Myocyte (in vitro differentiated cells): ENCODE data around the gene ISM1. TPM values are rescaled to one million over a fixed set of nuclear protein-coding genes. Genes with fewer than 3 reads are reported as not detected.

Experiments used
- DNase-seq: peaks from one replicate; pipeline ENCODE4 v3.0.0-alpha.2; 2012; ENCODE audit warnings: low read depth
- total RNA-seq: library from RNA; depleted of rRNA; stranded (reverse); fragments of >200 nt; gene quantifications from 2 replicates; pipeline ENCODE4 v1.2.3, GENCODE V29; 2014

Gene ISM1
- total RNA-seq, 1 donor from 2014 or later = not detected

GRCh38 chr20:13340088-13340487 is 119.0 kb downstream of the ISM1 start:
- no peak for DNase-seq

DNA sequence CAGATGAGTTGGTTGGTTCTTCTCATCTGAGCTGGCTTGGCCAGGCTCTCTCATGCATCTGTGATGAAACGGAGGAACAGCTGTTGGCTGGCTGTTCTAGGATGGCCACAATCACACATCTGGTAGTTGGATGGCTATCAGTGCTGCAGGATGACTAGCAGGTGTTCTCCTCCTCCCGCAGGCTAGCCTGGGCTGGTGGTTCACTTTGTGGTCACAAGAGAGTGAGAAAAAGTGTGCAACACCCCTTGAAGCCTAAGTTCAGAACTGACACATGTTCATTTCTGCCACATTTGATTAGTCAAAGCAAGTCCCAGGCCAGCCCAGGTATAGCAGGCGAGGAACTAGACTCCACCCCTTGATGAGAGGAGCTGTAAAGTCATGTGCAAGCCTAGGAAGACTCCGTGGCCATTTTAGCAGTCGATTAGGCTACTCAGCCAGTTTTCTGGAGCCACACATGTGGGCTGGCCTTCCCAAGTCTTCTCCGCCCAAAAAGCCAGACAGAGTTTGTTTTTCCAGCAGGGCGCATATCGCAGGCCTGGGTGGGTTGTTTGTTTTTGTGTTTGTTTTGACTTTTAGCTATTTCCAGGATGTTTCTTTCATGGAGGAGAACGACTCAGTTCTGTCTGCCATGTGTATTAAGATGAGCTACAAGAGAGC is 120.8 kb downstream of the ISM1 start:
- peak; percentile 24 for DNase-seq

DNA sequence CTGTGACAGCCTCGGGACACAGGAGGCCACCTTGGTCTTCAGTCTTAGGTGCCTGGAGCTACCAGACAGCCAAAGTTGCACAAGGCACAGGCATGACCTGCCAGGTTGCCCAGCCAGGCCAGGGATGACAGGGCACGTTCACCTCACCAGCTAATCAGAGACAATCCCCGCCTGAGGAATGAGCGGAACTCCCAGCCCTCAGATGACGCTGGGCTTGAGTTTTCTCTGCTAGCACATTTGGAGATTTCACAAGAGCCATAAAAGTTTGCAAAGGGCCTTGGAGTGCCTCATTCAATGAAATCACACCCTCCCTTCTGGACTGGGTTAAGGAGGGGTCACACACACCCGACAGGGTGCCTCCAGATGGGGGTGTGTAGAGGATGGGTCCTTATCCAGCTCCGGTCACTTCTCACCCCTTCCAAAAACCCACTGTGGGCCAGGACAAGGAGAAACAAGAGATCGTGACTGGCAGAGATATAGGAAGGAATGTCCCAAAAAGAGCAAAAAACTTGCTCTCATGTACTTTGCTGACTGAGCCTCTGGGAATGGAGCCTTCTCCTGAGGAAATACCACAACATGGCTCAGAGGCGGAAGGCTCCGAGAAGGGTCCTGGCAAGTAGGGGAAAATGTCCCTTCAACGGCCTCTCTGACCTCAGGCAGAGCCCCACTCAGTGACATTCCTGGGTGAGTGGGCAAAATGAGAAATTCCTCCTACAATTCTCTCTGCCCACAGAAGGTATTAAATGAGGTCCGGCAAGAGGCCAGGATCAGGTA is 121.6 kb downstream of the ISM1 start:
- DNase-seq = no peak

- no peak for DNase-seq
Observed at GRCh38 chr20:13344671-13345070, 123.6 kb downstream of the ISM1 start.

DNA sequence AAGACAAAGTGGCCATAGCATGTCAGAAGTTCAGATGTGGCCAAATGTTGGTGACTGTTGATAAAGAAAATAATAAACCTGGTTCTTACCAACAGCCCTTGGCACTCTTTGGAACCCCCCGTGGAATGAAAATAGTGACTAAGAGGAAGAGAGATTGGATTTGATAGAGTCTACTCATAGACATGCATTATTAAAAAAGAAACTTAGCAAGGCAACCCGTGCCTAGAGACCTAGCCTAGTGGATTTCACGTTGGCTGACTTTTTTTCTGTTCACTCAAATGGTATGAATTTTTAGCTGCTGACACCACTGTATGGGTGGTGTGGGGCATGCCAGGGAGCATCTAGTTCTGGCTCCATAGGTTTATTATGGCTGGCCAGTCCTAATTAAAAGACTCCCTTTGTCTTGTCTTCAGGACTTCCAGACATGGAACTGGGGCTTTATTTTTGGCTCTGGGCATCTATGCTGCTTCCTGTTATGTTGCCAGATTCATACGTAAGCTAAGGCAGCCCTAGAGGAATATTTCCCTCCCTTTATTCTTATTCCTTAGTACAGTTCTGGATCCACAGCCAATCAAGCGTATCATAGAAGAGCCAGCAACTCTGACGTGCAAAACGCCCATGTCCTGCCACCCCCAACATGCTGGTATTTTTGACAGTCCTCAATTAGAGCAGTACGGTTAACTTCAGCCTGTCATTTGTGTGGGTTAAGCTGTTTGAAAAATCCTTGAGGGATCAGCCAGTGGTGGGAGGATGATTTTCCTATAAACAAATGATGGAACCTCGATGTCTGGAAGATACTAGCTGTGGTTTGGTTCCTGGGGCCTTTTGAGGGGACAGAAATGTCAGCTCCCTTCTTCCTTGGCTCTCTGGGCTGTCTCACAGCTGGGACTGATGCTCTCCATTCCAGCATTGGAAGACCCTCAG is 127.5 kb downstream of the ISM1 start:
- DNase-seq = peak; percentile 3

GRCh38 chr20:13349235-13349604 is 128.1 kb downstream of the ISM1 start:
- no peak for DNase-seq

Other genes with a start within 250 kb of the ISM1 start
- gene SPTLC3, start 212.3 kb upstream of the ISM1 start, total RNA-seq = 7.5 and 9.0 TPM in 2 replicates